ENCODE measurements around the gene PHF21B. TPM values are rescaled to one million over a fixed set of nuclear protein-coding genes. Genes with fewer than 3 reads are reported as not detected.
A peak's percentile ranks its signal among the peaks of the same experiment; 100 is the strongest.

PHF21B gene
- total RNA-seq, 4 donors from 2014 or later: not detected

- peak; percentile 34 for DNase-seq (ENCODE audit: low spot score in 2 of 2)
- 66% methylated on average over 10 of the region's 14 CpGs for WGBS
- TF ChIP-seq POLR2A (IDR thresholded peaks at IDR 0.05): no peak
- TF ChIP-seq, protein P1, sequence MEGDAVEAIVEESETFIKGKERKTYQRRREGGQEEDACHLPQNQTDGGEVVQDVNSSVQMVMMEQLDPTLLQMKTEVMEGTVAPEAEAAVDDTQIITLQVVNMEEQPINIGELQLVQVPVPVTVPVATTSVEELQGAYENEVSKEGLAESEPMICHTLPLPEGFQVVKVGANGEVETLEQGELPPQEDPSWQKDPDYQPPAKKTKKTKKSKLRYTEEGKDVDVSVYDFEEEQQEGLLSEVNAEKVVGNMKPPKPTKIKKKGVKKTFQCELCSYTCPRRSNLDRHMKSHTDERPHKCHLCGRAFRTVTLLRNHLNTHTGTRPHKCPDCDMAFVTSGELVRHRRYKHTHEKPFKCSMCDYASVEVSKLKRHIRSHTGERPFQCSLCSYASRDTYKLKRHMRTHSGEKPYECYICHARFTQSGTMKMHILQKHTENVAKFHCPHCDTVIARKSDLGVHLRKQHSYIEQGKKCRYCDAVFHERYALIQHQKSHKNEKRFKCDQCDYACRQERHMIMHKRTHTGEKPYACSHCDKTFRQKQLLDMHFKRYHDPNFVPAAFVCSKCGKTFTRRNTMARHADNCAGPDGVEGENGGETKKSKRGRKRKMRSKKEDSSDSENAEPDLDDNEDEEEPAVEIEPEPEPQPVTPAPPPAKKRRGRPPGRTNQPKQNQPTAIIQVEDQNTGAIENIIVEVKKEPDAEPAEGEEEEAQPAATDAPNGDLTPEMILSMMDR (IDR thresholded peaks at IDR 0.05): no peak
- no peak for TF ChIP-seq POLR2AphosphoS5 (IDR thresholded peaks at IDR 0.05)
Observed at GRCh38 chr22:44889255-44889878, 120.4 kb downstream of the PHF21B start.

DNA sequence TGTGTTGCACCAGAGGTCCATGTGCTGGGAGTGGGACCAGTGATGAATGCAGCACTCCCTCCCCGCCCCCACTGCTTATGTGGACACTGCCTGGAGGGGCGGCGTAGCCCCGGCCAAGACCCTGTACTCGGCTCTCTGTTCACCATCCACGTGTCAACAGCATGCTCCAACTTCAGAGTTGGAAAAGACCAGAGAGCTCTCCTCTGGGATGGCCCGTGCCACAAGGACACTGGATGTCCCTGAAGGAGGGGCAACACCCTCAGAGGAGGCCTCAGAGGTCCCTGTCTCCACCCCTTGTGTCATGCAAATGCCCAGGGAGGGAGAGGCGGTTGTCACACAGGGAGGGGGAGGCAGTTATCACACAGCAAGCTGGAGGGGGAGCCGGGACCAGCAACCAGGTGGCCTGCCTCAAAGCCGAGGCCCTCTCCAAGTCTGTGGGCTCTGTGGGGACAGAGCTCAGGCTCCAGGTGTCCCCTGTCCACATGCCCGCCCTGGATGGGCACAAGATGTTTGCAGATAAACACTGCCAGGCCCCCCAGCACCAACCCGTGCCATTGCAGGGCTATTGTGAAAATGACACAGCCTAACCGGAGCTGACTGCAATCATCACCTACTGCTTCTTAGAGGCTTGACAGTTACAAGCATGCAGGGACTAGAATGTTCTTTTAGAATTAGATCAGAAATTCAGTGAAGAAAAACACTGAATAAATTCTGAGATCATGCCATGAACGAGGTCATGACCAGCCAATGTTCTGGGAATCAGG is 121.1 kb downstream of the PHF21B start:
- peaks cover 10% of the 10 kb centered on the region for H3K27me3 ChIP-seq
- no peaks in the 10 kb centered on the region for H3K4me1 ChIP-seq
- no peak overlapping the region for H3K27ac ChIP-seq
- no peak overlapping the region for H3K4me3 ChIP-seq
- H3K36me3 ChIP-seq: no peaks in the 10 kb centered on the region
- H3K9me3 ChIP-seq: no peaks in the 10 kb centered on the region
- DNase-seq (ENCODE audit: low spot score in 2 of 2): peak; percentile 45 to 72
- TF ChIP-seq POLR2A (IDR thresholded peaks at IDR 0.05) (no peak), POLR2AphosphoS5 (IDR thresholded peaks at IDR 0.05) (no peak), EP300 (IDR thresholded peaks at IDR 0.05) (no peak)
- TF ChIP-seq, protein P1 (IDR thresholded peaks at IDR 0.05): no peak
- 75% methylated on average over 4 of the region's 14 CpGs for WGBS

More at GRCh38 chr22:44889255-44889878, 120.4 kb downstream of the PHF21B start:
- Histone ChIP-seq H3K9me3 (no peaks in the 10 kb centered on the region), H3K27ac (no peak overlapping the region), H3K4me3 (no peak overlapping the region), H3K27me3 (peaks cover 13% of the 10 kb centered on the region), H3K36me3 (no peaks in the 10 kb centered on the region), H3K4me1 (no peaks in the 10 kb centered on the region)

GRCh38 chr22:44887941-44888366 is 121.9 kb downstream of the PHF21B start:
- H3K4me1 ChIP-seq: no peaks in the 10 kb centered on the region
- no peaks in the 10 kb centered on the region for H3K36me3 ChIP-seq
- no peaks in the 10 kb centered on the region for H3K9me3 ChIP-seq
- peak; percentile 34 to 46 for DNase-seq (ENCODE audit: low spot score in 2 of 2)
- no peak overlapping the region for H3K4me3 ChIP-seq
- H3K27ac ChIP-seq: no peak overlapping the region
- TF ChIP-seq, protein P1 (IDR thresholded peaks at IDR 0.05): no peak
- TF ChIP-seq EP300 (IDR thresholded peaks at IDR 0.05) (no peak), POLR2AphosphoS5 (IDR thresholded peaks at IDR 0.05) (no peak), POLR2A (IDR thresholded peaks at IDR 0.05) (no peak)
- 91% methylated on average over 10 of the region's 16 CpGs for WGBS
- H3K27me3 ChIP-seq: peaks cover 5% of the 10 kb centered on the region

DNA sequence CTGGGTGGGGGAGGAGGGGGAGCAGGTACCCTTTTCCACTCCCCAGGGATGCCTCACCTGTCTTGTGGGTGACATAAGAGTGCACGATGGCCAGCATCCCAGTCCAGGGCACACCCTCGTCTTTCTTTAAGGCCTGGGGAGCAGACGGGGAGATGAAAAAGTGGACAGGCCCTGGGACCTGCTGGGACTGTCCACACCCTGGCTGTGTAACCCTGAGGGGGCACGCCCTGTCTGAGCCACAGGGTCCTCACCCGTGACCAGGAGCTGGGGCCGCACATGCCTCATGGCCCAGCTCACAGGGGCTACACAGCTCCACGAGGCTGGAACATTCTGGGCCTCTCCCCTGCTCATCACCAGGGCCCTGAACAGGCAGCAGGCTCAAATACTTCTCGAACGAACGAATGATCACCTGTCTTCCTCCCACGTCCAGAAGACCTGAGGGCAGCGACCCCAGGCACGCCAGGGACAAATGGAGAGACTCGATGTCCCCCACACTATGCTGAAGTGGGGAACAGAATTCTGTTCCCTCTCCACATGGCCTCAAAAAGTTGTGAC is 123.9 kb downstream of the PHF21B start:
- WGBS: 89% methylated on average over 12 of the region's 14 CpGs
- Histone ChIP-seq H3K27me3 (no peaks in the 10 kb centered on the region), H3K4me3 (no peak overlapping the region), H3K4me1 (no peaks in the 10 kb centered on the region), H3K9me3 (no peaks in the 10 kb centered on the region), H3K27ac (no peak overlapping the region), H3K36me3 (no peaks in the 10 kb centered on the region)
- DNase-seq (ENCODE audit: low spot score in 2 of 2): peak; percentile 39 to 55
- TF ChIP-seq POLR2AphosphoS5 (IDR thresholded peaks at IDR 0.05) (no peak), POLR2A (IDR thresholded peaks at IDR 0.05) (no peak), EP300 (IDR thresholded peaks at IDR 0.05) (no peak)
- TF ChIP-seq, protein P1 (IDR thresholded peaks at IDR 0.05): no peak

Data from suprapubic skin (tissue), 4 donors.